Activated CD4-positive, alpha-beta T cell treated with anti-CD3 and anti-CD28 coated beads, Interleukin-2, amount 10 ng/mL, durations not matched to agents 7 days and 5 days (primary cell): ENCODE measurements around the gene ALG9. TPM values are rescaled to one million over a fixed set of nuclear protein-coding genes. Genes with fewer than 3 reads are reported as not detected.
"Not testable (repeated sequence)": the region's sequence is repeated elsewhere in the genome, so short reads cannot be mapped to it uniquely, and the experiment has no call there.

Source experiments
- CTCF ChIA-PET: fragments of 350-600 bp; sonication (Branson Sonifier 250); formaldehyde crosslinking; loops from one replicate; lab custom pipeline; 2021; ENCODE audit warnings: antibody characterized with exemption; lab: Charles Lee
- POLR2A ChIA-PET: fragments of 350-600 bp; sonication (Branson Sonifier 250); formaldehyde crosslinking; loops from one replicate; lab custom pipeline; 2021; ENCODE audit warnings: antibody characterized with exemption; lab: Charles Lee
- DNase-seq: peaks from one replicate; pipeline ENCODE4 v3.0.0-alpha.2; 2020
- H3K27ac Mint-ChIP-seq: one replicate; pipeline ENCODE4 v1.8.0; 2021; ENCODE audit warnings: mild to moderate bottlenecking, moderate library complexity, mixed read lengths
- H3K27me3 Mint-ChIP-seq: one replicate; pipeline ENCODE4 v1.8.0; 2021; ENCODE audit warnings: mixed read lengths
- H3K36me3 Mint-ChIP-seq: one replicate; pipeline ENCODE4 v1.8.0; 2021; ENCODE audit warnings: low read depth, mixed read lengths
- H3K4me1 Mint-ChIP-seq: one replicate; pipeline ENCODE4 v1.8.0; 2021; ENCODE audit warnings: mixed read lengths
- H3K4me3 Mint-ChIP-seq: one replicate; pipeline ENCODE4 v1.8.0; 2021; ENCODE audit warnings: mild to moderate bottlenecking, moderate library complexity, mixed read lengths
- H3K9me3 Mint-ChIP-seq: one replicate; pipeline ENCODE4 v1.8.0; 2021; ENCODE audit warnings: mixed read lengths
- total RNA-seq, 2 experiments: library from RNA; stranded (reverse); gene quantifications; one replicate each; pipeline ENCODE4 v1.2.3, GENCODE V29; 2021

ALG9 gene
- total RNA-seq, 2 experiments from 2014 or later = 22.9 to 31.7 TPM

DNA sequence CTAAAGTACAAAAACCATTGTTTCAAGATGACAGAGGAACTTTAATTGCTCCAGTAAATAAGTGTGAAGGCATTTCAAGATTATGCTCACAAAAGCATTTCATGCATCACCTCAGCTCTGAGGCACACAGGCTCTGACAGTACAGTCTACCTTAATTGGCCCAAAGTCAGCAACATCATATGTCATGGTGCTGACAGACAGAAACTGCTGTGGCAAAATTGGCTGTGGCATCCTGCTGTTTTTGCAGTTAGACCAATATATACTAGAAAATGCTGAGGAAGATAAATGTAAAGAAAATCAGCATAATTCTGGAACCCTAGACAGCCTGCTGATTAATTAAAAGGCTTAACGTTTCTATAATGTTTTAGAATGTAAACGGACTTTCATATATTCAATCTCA is 70.2 kb downstream of the ALG9 start:
- POLR2A ChIA-PET = no interaction called here
- peaks cover 4% of the 10 kb centered on the region for H3K9me3 Mint-ChIP-seq
- no peaks in the 10 kb centered on the region for H3K27me3 Mint-ChIP-seq
- no peak for DNase-seq
- CTCF ChIA-PET = interaction anchor here (1.6 kb wide), 1 partner anchor 9 kb away, joined by 4 read pairs; no protein-coding TSS in a partner anchor
- H3K27ac Mint-ChIP-seq = no peak overlapping the region
- H3K36me3 Mint-ChIP-seq = peaks cover 49% of the 10 kb centered on the region
- peaks cover 12% of the 10 kb centered on the region for H3K4me1 Mint-ChIP-seq
- H3K4me3 Mint-ChIP-seq = no peak overlapping the region

DNA sequence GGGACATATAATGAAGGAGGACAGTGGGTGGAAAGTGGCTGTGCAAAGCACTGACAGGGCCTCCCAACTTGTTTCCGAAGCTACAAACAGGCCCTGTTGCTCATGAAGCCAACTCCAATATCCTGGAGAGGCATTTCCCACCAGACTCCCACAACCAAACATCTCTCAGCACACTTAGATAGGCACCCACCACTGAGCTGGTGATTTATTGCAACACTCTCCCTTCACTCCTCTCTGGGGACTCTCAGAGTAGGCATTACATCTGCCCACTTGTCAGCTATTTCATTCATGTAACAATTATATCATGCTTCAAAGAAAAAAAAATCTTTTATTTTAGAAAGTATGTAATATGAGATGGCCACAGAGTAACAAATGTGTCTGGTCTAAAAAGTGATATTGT is 73.1 kb downstream of the ALG9 start:
- ChIA-PET CTCF (interaction anchor here (1.3 kb wide), 1 partner anchor 19 kb away, joined by 3 read pairs; no protein-coding TSS in a partner anchor), POLR2A (no interaction called here)
- Mint-ChIP-seq H3K27ac (no peak overlapping the region), H3K4me3 (no peak overlapping the region), H3K9me3 (peaks cover 4% of the 10 kb centered on the region), H3K27me3 (no peaks in the 10 kb centered on the region), H3K4me1 (peaks cover 10% of the 10 kb centered on the region), H3K36me3 (peaks cover 33% of the 10 kb centered on the region)
- DNase-seq = no peak

DNA sequence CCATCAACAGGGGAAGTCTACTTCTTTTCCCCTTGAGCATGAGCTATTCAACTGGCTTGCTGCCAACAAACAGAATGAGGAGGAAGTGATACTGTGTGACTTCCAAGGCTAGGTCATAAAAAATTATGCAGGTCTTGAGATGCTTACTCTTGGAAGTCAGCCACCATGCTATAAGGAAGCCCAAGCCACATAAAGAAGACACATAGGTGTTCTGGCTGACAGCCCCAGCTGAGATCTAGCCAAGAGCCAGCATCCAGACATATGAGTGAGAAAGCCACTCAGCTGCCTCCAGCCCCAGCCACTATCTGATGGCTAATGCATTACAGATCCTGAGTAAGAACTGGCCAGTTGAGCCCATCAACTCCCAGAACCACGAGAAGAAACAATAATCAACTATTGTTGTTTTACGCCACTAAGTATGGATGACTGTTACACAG is 74.2 kb downstream of the ALG9 start:
- H3K9me3 Mint-ChIP-seq = peaks cover 4% of the 10 kb centered on the region
- no peak overlapping the region for H3K4me3 Mint-ChIP-seq
- H3K27me3 Mint-ChIP-seq = no peaks in the 10 kb centered on the region
- ChIA-PET POLR2A (no interaction called here), CTCF (interaction anchor here (0.7 to 1.3 kb wide), 6 partner anchors 10 to 207 kb away, joined by 3 to 5 read pairs (median 3); no protein-coding TSS in a partner anchor)
- H3K27ac Mint-ChIP-seq = peak overlapping the region; percentile 21
- no peak for DNase-seq
- H3K36me3 Mint-ChIP-seq = peaks cover 30% of the 10 kb centered on the region
- H3K4me1 Mint-ChIP-seq = peaks cover 10% of the 10 kb centered on the region

DNA sequence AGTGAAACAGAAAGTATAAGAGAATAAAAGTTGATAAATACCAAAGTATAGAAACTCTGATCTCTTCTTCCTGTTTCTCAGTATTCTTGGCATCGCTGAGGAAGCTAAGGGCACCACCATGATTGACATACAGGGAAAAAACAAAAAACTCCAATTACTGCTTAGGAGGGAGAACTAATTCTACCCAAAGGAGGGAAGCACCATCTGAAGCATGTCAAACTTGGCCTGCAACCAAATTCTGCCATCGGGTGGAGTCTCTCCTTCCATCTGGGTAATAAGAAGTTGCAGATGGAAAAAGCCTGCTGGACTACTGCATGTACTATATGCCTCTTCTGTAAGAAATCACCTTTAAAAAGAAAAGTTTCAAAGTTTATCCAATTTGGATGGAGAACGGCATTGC is 74.7 kb downstream of the ALG9 start:
- CTCF ChIA-PET = interaction anchor here (1.0 to 1.1 kb wide), 3 partner anchors 11 to 207 kb away, joined by 3 read pairs; no protein-coding TSS in a partner anchor
- Mint-ChIP-seq H3K9me3 (peaks cover 4% of the 10 kb centered on the region), H3K4me3 (no peak overlapping the region), H3K27me3 (no peaks in the 10 kb centered on the region), H3K36me3 (peaks cover 30% of the 10 kb centered on the region), H3K4me1 (peaks cover 10% of the 10 kb centered on the region), H3K27ac (no peak overlapping the region)
- POLR2A ChIA-PET = no interaction called here
- DNase-seq = no peak

DNA sequence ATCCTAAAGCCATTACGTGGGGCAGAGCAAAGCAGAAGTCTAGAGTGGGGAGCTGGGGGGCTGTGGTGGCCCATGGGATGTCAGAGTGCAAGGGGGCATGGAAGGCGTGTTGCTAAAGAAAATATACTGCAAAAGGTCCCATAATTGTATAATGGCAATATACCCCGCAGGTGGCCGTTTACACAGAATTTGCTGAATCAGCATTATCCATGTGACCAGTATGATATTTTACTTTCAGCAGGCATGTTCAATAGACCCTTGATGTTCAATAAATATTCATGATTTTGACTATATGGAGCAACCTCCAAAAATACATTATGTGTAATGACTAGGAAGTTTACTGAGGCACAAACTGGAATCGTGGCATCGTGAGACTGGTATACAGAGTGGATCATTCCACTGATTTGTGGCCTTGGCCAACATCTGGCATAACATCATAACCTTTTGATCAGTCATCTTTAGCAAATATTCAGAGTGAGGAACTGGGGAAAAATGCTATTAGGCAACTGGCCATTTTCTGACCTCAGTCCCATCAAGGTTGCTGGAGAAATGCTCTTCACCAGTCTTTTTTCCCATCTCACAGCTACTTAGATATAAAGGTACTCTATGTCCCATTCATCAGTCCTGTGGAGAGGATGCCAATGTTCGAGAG is 75.9 kb downstream of the ALG9 start:
- Mint-ChIP-seq H3K4me1 (peaks cover 10% of the 10 kb centered on the region), H3K4me3 (no peak overlapping the region), H3K9me3 (peaks cover 4% of the 10 kb centered on the region), H3K27me3 (no peaks in the 10 kb centered on the region), H3K27ac (no peak overlapping the region), H3K36me3 (peaks cover 26% of the 10 kb centered on the region)
- ChIA-PET POLR2A (no interaction called here), CTCF (no interaction called here)
- DNase-seq = no peak

DNA sequence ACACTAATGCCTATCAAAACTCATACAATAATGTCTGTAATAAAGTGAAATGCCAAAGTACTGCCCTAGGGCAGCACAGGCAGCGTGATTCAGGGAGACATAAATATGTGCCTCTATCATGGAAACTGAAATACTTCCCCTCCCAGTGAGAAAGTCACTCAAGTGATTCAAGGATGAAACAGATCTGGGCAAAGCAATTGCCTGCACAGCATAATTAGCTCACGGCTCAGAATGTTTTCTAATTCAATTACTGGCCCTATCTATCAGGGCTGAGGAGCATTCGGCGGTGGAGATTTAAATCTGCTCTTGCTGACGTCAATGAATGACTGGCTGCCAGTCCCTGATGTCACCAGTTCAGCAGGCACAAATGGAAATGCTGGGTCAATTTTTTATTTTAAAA is 77.5 kb downstream of the ALG9 start:
- H3K36me3 Mint-ChIP-seq = peaks cover 16% of the 10 kb centered on the region
- CTCF ChIA-PET = interaction anchor here (1.3 kb wide), 1 partner anchor 206 kb away, joined by 3 read pairs; no protein-coding TSS in a partner anchor
- H3K9me3 Mint-ChIP-seq = peaks cover 4% of the 10 kb centered on the region
- H3K27me3 Mint-ChIP-seq = no peaks in the 10 kb centered on the region
- no peak overlapping the region for H3K4me3 Mint-ChIP-seq
- POLR2A ChIA-PET = no interaction called here
- peaks cover 10% of the 10 kb centered on the region for H3K4me1 Mint-ChIP-seq
- DNase-seq = no peak
- no peak overlapping the region for H3K27ac Mint-ChIP-seq

DNA sequence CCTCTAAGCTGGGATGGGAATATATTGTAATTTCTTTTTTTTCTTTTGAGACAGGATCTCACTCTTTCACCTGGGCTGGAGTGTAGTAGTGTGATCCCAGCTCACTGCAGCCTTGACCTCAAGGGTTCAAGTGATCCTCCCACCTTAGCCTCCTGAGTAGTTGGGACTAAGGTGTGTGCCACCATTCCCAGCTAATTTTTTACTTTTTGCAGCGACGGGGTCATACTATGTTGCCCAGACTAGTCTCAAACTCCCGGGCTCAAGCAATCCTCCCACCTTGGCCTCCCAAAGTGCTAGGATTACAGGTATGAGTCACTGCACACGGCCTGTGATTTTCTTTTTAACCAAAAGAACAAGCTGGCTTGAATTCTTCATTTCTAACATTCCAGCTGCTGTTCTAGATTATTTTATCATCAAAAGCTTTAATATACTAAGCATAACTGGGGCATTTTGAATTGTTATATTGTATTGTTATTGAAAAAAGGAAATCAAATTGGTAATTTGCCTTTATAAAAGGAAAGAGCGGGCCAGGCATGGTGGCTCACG is 78.4 kb downstream of the ALG9 start:
- Mint-ChIP-seq H3K27me3 (no peaks in the 10 kb centered on the region), H3K4me3 (no peak overlapping the region), H3K4me1 (peaks cover 10% of the 10 kb centered on the region), H3K27ac (no peak overlapping the region), H3K9me3 (peaks cover 4% of the 10 kb centered on the region), H3K36me3 (peaks cover 16% of the 10 kb centered on the region)
- POLR2A ChIA-PET = no interaction called here
- DNase-seq = no peak
- CTCF ChIA-PET = interaction anchor here (0.9 to 1.3 kb wide), 2 partner anchors 8 to 14 kb away, joined by 3 to 4 read pairs; no protein-coding TSS in a partner anchor

DNA sequence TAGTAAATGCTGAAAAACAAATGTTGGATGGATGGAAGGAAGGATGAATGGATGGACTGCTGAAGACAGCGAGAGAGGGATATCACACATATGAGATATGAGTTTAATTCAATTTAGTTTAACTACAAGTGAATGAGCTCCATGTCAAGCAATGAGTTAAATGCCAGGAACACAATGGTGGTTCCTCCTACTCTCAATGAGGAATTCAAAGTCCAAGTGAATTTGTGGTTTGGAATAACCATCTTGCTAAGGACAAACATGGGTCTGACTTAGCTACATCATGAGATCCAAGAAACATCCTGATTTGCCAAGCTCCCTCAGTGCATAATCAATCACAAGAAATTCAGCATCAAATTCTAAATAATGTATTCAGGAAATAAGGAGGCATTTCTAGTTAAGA is 79.1 kb downstream of the ALG9 start:
- no peak overlapping the region for H3K27ac Mint-ChIP-seq
- ChIA-PET POLR2A (no interaction called here), CTCF (interaction anchor here (0.5 to 1.3 kb wide), 2 partner anchors 9 to 139 kb away, joined by 3 to 4 read pairs; no protein-coding TSS in a partner anchor)
- peaks cover 4% of the 10 kb centered on the region for H3K9me3 Mint-ChIP-seq
- no peaks in the 10 kb centered on the region for H3K27me3 Mint-ChIP-seq
- no peak for DNase-seq
- peaks cover 12% of the 10 kb centered on the region for H3K36me3 Mint-ChIP-seq
- peaks cover 10% of the 10 kb centered on the region for H3K4me1 Mint-ChIP-seq
- H3K4me3 Mint-ChIP-seq = no peak overlapping the region

DNA sequence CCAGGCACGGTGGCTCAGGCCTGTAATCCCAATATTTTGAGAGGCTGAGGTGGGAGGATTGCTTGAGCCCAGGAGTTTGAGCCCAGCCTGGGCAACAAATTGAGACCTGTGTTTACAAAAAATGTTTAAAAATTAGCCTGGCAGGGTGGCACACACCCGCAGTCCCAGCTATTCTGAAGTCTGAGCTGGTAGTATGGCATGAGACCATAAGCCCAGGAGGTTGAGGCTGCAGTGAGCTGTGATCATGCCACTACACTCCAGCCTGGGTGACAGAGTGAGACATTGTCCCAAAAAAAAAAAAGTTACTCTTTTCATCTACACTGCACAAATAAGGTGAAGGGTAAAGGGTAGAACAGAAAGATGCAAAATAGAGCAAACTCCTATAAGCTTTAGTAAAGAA is 82.9 kb downstream of the ALG9 start:
- Mint-ChIP-seq H3K27me3 (no peaks in the 10 kb centered on the region), H3K4me1 (no peaks in the 10 kb centered on the region), H3K27ac (no peak overlapping the region), H3K4me3 (no peak overlapping the region), H3K9me3 (no peaks in the 10 kb centered on the region), H3K36me3 (peaks cover 8% of the 10 kb centered on the region)
- POLR2A ChIA-PET = no interaction called here
- no peak for DNase-seq
- CTCF ChIA-PET = interaction anchor here (0.6 to 0.7 kb wide), 2 partner anchors 88 to 191 kb away, joined by 3 read pairs; no protein-coding TSS in a partner anchor

DNA sequence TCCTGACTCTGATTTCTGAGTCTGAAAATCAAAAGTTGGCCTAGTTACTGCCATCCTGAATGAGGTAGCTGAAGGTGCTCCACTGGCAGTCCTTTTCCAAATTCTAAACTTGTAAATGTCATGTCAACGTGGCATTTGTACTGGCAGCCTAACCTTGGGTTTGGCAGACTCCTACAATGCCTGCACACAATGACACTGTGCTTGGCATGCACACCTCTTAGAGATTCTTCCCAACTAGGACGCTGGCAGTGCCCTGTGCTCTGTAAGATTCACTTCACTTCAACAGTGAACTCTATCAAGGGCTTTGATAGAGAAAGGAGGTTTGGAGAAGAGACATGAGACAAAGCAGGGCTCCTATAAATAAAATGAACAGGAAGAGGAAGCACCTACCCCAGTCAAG is 83.3 kb downstream of the ALG9 start:
- POLR2A ChIA-PET = no interaction called here
- Mint-ChIP-seq H3K27ac (no peak overlapping the region), H3K27me3 (no peaks in the 10 kb centered on the region), H3K4me1 (no peaks in the 10 kb centered on the region), H3K4me3 (no peak overlapping the region), H3K9me3 (no peaks in the 10 kb centered on the region), H3K36me3 (peaks cover 8% of the 10 kb centered on the region)
- DNase-seq = no peak
- CTCF ChIA-PET = no interaction called here

DNA sequence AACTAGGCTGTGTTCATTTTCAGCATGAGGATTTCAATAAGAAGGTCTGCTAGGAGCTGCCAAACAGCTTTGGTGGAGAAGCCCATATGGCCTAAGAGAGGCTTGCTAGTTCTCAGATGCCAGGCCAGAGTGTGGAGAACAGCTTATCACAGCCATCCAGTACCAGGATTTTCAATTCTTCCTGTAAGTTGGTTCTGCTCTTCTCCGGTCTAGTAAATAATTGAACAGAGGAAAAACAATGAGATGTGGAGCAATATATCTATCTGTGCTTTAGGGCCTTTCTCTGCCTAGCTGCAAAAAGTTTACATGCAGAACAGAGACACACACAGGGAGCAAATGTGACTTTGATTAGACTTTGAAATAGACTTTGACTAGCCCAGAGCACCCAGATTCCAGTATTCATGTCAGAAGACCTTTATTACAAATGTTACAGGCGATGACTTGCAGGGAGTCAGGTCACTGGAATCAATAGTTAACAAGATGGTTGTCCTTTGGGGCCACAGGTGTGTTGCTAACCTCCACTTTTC is 85.4 kb downstream of the ALG9 start:
- Mint-ChIP-seq H3K4me1 (no peaks in the 10 kb centered on the region), H3K9me3 (no peaks in the 10 kb centered on the region), H3K27me3 (no peaks in the 10 kb centered on the region), H3K36me3 (peaks cover 8% of the 10 kb centered on the region), H3K4me3 (no peak overlapping the region), H3K27ac (no peak overlapping the region)
- CTCF ChIA-PET = interaction anchor here (1.5 kb wide), 1 partner anchor 9 kb away, joined by 4 read pairs; no protein-coding TSS in a partner anchor
- POLR2A ChIA-PET = no interaction called here
- DNase-seq = no peak

DNA sequence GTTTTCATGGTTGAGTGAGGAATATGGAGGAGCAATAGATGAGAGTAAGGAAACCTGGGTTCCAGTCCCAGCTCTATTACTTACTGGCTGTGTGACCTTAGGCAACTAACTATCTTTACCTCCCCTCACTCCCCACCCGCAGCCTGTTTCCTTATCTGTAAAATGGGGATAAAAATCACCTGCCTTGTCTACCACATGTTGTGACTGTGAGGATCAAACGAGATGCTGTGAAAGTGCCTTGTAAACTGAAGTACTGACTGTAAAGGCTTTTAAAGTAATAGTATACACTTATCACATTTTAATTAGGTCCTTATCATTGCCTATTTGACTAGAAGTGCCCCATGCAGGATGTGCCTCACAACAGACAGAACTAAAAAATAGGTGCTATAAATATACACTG is 86.3 kb downstream of the ALG9 start:
- ChIA-PET POLR2A (no interaction called here), CTCF (no interaction called here)
- Mint-ChIP-seq H3K4me3 (no peak overlapping the region), H3K4me1 (no peaks in the 10 kb centered on the region), H3K36me3 (peaks cover 8% of the 10 kb centered on the region), H3K27ac (no peak overlapping the region), H3K9me3 (no peaks in the 10 kb centered on the region), H3K27me3 (no peaks in the 10 kb centered on the region)
- DNase-seq = no peak

DNA sequence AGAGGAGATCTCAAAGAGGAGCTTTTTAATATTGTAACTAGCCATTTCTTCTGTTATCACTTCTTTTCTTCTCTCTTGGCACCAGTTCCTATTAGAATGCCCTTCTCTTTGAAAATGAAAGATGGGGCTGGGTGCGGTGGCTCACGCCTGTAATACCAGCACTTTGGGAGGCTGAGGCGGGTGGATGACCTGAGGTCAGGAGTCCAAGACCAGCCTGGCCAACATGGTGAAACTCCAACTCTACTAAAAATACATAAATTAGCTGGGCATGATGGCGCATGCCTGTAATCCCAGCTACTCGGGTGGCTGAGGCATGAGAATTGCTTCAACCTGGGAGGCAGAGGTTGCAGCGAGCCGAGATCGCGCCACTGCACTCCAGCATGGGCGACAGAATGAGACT is 87.1 kb downstream of the ALG9 start:
- H3K4me3 Mint-ChIP-seq, H3K27me3 Mint-ChIP-seq, H3K36me3 Mint-ChIP-seq, H3K4me1 Mint-ChIP-seq, DNase-seq, CTCF ChIA-PET, H3K27ac Mint-ChIP-seq, H3K9me3 Mint-ChIP-seq: not testable (repeated sequence)
- POLR2A ChIA-PET = interaction anchor here (0.6 kb wide), 1 partner anchor 70 kb away, joined by 4 read pairs; no protein-coding TSS in a partner anchor
